ENCODE results near the gene MOK. TPM values are rescaled to one million over a fixed set of nuclear protein-coding genes. Genes with fewer than 3 reads are reported as not detected.
A peak's percentile ranks its signal among the peaks of the same experiment; 100 is the strongest.
"Not testable (repeated sequence)": the region's sequence is repeated elsewhere in the genome, so short reads cannot be mapped to it uniquely, and the experiment has no call there.

Gene MOK
- 10 to 100 TPM; 23.3 to 41.9 (median 31.8) TPM for polyA plus RNA-seq (ENCODE audit: insufficient read length in 4 of 4)

DNA sequence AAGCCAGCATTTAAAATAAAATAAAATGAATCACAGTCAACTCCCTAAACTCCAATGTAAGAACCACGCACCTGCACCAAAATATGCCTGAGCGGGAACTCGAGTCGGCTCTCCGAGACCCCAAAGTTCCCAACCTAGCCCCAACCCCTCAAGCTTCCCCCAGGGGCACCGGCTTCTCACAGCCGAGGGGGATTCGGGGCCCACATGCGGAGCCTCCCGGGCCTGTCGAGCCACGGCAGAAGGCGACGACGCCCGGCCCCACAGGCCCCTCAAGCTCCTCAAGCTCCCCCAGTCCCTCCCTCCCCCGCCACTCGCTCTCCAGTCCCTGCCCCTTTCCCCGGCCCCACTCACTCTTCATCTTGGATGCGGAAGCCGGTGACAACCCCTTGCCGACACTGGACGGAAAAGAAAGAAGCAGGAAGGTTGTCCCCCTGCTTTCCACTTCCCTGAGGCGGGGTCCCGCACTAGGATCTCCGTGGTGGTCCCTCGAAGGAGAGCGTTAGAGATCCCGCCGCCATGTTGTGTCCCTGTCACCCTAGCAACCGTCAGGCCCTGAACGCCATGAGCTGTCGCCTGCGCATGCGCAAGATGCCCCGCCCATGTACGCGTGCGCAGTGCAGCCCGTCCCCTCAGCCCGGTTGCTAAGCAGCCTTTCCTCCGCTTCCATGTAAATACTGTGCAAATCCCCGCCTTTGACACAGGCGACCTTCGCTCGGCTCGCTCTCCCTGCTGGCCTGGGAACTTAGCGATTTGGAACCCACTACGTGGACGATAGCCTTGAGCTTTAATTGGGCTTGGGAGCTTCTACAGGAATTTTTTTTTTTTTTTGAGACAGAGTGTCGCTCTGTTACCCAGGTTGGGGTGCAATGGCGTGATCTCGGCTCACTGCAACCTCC is at the start of gene MOK:
Gene MOK, minus strand, starts transcription at position 554 of the 896 bp plus-strand sequence. Its CDS starts 196 bp downstream, at position 358.
- peak; percentile 91 to 98 (median 98) for DNase-seq (ENCODE audit: low read depth in 4 of 4, low spot score in 2 of 4)

GRCh38 chr14:102353126-102353619 is 48.2 kb upstream of the MOK start:
- no peak for DNase-seq (ENCODE audit: low read depth in 4 of 4, low spot score in 2 of 4)

DNA sequence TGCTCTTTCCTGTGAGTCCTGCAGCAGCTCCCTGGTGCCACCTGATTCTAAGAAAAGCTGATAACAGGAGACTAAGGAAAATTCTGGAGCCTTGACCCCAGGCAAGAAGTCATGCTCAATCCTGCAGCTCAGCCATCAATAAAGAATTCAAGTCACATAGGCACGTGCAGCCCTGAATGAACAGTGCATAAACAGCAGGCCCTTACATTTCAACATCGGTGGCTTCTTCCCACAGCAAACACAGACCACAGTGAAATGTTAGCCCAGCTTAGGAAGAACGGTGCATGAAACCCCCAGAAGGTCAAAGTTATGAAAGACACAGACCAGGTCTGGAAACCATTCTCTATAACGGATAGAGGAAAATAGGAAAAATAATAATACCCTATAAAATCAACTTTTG is 47.2 kb upstream of the MOK start:
- DNase-seq (ENCODE audit: low read depth in 4 of 4, low spot score in 2 of 4): no peak

- DNase-seq (ENCODE audit: low read depth in 4 of 4, low spot score in 2 of 4): not testable (repeated sequence)
Observed at GRCh38 chr14:102351593-102351992, 46.6 kb upstream of the MOK start.

- DNase-seq (ENCODE audit: low read depth in 4 of 4, low spot score in 2 of 4): no peak
Observed at GRCh38 chr14:102351023-102351422, 46.1 kb upstream of the MOK start.

- DNase-seq (ENCODE audit: low read depth in 4 of 4, low spot score in 2 of 4): no peak
Observed at GRCh38 chr14:102348376-102348775, 43.4 kb upstream of the MOK start.

GRCh38 chr14:102346645-102347044 is 41.7 kb upstream of the MOK start:
- no peak for DNase-seq (ENCODE audit: low read depth in 4 of 4, low spot score in 2 of 4)

DNA sequence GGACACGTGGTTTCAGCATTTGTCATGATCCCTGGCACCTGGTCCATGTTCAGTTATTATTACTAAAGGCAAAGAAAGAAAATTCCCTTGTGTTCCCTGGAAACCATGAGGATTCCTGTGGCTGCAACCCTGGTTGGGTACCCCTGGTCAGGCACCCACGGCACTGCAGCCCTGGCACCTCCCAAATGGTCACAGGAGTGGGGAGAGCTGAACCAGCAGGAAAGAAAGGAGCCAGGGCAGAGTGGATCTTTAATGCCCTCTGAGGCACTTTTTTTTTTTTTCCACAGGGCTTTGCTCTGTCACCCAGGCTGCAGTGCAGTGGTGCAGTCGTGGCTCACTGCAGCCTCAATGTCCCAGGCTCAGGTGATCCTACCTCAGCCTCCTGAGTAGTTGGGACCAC is 40.3 kb upstream of the MOK start:
- DNase-seq (ENCODE audit: low read depth in 4 of 4, low spot score in 2 of 4): no peak

GRCh38 chr14:102344485-102344884 is 39.5 kb upstream of the MOK start:
- no peak for DNase-seq (ENCODE audit: low read depth in 4 of 4, low spot score in 2 of 4)

GRCh38 chr14:102344084-102344483 is 39.1 kb upstream of the MOK start:
- no peak for DNase-seq (ENCODE audit: low read depth in 4 of 4, low spot score in 2 of 4)

DNA sequence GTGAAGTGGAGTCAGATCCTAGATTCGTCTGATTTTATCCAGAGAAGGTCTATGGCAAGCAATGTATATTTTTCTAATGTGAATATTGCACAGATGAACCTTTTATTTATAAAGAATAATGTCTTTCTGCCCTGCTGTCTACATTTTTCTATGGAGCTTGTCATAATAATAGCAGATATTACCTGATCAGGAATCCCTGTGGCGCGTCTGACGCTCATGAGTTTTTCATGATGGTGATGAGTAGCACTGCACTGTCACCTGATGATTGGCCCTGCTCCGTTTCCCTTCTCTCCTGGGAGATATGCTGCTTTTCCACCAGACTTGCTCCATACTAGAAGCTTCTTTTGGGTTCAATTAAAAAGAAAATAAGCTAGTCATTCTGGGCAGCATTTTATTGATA is 37.3 kb upstream of the MOK start:
- DNase-seq (ENCODE audit: low read depth in 4 of 4, low spot score in 2 of 4): no peak

- no peak for DNase-seq (ENCODE audit: low read depth in 4 of 4, low spot score in 2 of 4)
Observed at GRCh38 chr14:102341566-102341965, 36.6 kb upstream of the MOK start.

DNA sequence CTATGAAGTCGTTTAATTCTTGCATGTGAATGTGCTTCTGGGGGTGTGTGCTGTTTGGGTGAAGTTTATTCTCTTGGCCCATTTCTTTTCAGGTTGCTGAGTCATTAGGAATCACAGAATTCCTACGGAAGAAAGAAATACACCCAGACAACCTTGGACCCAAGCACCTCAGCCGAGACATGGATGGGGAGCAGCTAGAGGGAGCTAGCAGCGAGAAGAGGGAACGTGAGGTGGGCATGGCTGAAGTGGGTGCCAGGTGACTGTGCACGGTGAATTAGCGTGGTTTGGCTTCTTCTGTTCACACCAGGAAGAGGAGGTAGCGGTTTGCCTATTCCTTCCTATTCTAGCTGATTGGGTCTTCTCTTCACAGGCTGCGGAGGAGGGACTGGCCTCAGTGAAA is 33.8 kb upstream of the MOK start:
- DNase-seq (ENCODE audit: low read depth in 4 of 4, low spot score in 2 of 4): no peak

GRCh38 chr14:102335163-102335562 is 30.2 kb upstream of the MOK start:
- DNase-seq (ENCODE audit: low read depth in 4 of 4, low spot score in 2 of 4): no peak

GRCh38 chr14:102333795-102334705 is 29.1 kb upstream of the MOK start:
- no peak for DNase-seq (ENCODE audit: low read depth in 4 of 4, low spot score in 2 of 4)

DNA sequence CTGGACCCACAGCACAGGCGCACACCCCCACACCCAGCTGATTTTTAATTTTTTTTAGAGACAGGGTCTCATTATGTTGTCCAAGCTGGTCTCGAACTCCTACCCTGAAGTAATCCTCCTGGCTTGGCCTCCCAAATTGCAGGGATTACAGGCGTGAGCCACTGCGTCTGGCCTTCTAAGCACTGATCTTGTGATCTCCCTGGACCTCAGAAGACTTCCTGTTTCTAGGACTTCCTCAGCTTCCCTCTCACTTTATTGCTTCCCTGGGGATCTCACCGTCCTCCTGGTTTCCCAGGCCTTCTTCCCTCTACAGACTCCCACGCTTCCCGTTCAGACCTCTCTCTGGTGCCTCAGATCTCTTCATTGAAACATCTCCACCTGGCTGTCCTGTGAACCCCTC is 28.4 kb upstream of the MOK start:
- DNase-seq (ENCODE audit: low read depth in 4 of 4, low spot score in 2 of 4): no peak

DNA sequence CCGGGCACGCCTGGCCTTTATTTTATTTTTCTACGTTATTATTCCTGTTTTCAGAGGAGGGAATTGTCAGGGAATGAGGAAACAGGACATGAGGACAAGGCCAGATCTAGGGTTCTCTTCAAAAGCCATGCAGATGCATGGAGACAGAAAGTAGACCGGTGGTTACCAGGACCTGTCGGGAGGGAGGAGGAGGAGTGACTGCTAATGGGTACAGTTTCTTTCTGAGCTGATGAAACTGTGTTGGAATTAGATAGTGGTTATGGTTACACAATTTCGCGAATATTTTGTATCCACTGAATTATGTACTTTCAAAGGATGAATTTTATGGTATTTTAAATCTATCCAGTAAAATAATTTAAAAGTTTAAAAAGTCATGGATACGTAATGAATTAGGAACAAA is 25.8 kb upstream of the MOK start:
- DNase-seq (ENCODE audit: low read depth in 4 of 4, low spot score in 2 of 4): no peak

DNA sequence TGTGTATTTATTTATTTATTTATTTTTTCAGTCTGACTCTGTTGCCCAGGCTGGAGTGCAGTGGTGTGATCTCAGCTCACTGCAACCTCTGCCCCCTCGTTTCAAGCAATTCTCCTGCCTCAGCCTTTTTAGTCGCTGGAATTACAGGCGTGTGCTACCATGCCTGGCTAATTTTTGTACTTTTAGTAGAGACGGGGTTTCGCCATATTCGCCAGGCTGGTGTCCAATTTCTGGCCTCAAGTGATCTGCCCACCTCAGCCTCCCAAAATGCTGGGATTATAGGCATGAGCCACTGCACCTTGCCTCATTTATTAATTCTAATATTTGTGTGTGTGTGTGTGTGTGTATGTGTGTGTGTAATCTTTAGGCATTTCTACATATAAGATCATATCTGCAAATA is 24.4 kb upstream of the MOK start:
- DNase-seq (ENCODE audit: low read depth in 4 of 4, low spot score in 2 of 4): not testable (repeated sequence)

DNA sequence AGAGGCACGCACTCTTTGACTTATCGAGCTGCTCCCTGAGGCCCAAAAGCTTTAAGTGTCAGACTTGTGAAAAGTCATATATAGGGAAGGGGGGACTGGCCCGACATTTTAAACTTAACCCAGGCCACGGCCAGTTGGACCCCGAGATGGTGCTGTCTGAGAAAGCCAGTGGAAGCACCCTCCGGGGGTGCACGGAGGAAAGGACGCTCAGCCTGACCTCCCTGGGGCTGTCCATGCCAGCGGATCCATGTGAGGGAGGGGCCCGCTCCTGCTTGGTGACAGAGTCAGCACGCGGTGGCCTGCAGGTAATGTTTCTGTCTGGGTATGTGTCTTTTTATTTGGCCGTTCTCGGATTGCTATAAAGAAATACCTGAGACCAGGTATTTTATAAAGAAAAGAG is 21.6 kb upstream of the MOK start:
- DNase-seq (ENCODE audit: low read depth in 4 of 4, low spot score in 2 of 4): no peak

- no peak for DNase-seq (ENCODE audit: low read depth in 4 of 4, low spot score in 2 of 4)
Observed at GRCh38 chr14:102325791-102326345, 20.9 kb upstream of the MOK start.

DNA sequence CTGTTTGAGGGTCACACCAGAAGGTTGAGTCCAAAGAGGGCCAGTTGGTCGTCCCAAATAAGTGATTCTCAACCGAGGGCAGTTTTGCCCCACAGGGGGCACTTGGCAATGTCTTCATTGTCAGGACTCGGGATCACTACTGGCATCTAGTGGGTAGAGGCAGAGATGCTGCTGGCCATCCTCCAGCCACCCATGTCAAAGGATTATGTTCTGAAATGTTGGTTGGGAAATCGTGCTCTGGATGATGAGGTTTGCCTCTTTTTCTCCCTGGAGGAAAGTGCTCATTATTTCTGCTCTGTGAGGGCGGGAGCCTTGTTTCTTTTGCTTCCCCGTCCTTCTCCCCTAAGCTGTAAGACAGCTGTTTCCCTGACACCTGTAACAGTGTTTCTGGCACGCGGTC is 18.1 kb upstream of the MOK start:
- no peak for DNase-seq (ENCODE audit: low read depth in 4 of 4, low spot score in 2 of 4)
